T-cell (primary cell): Measurements from ENCODE around the gene CIAO3. TPM values are rescaled to one million over a fixed set of nuclear protein-coding genes. Genes with fewer than 3 reads are reported as not detected.
A peak's percentile ranks its signal among the peaks of the same experiment; 100 is the strongest.

Experiments
- ATAC-seq, 4 experiments: fragments of 200-7000 bp in 3 of 4; fragments of 150-1000 bp in 1 of 4; cut with Tn5 transposase; replicated peaks in 1 of 4; 1 replicate in 3 of 4; 2 replicates in 1 of 4; pipeline ENCODE4 v1.10.0; 2021; ENCODE audit warnings: moderate library complexity in 3 of 4, mild to moderate bottlenecking in 2 of 4, moderate number of reproducible peaks in 1 of 4
- CTCF ChIA-PET, 2 donors: fragments of 300-600 bp; sonication (Branson Sonifier 250); formaldehyde crosslinking; loops; one replicate each; lab custom pipeline; 2022; ENCODE audit warnings: antibody characterized with exemption in 2 of 2; lab: Charles Lee
- POLR2A ChIA-PET, 2 donors: fragments of 300-600 bp; sonication (Branson Sonifier 250); formaldehyde crosslinking; loops; one replicate each; lab custom pipeline; 2022; ENCODE audit warnings: antibody characterized with exemption in 2 of 2; lab: Charles Lee
- DNase-seq, 35 experiments: peaks; one replicate each; pipeline versions ENCODE4 v3.0.0 to v3.0.0-alpha.2; 2013 to 2023
- H3K27ac ChIP-seq: one replicate; pipeline ENCODE4 v1.5.1; 2013; ENCODE audit warnings: low read length
- H3K27me3 ChIP-seq, 2 experiments: replicated peaks in 1 of 2; 1 replicate in 1 of 2; 2 replicates in 1 of 2; pipeline versions ENCODE4 v1.6.1 to v1.7.0; 2013; ENCODE audit warnings: low read length in 1 of 2, mixed read lengths in 1 of 2; ENCODE audit not compliant: control insufficient read depth in 2 of 2, insufficient read depth in 2 of 2; ENCODE audit errors: extremely low read depth in 1 of 2
- H3K36me3 ChIP-seq, 2 donors: 1 replicate in 1 of 2; 2 replicates in 1 of 2; pipeline versions ENCODE4 v1.6.1 to v1.7.0; 2013; ENCODE audit warnings: low read length in 1 of 2; ENCODE audit not compliant: control insufficient read depth in 2 of 2, insufficient read depth in 1 of 2; ENCODE audit errors: extremely low read depth in 1 of 2
- H3K4me1 ChIP-seq, 2 experiments: 1 replicate in 1 of 2; 2 replicates in 1 of 2; pipeline versions ENCODE4 v1.6.1 to v1.7.0; 2013; ENCODE audit warnings: low read length in 2 of 2, mixed read lengths in 1 of 2; ENCODE audit not compliant: insufficient read depth in 2 of 2, control insufficient read depth in 1 of 2; ENCODE audit errors: extremely low read depth in 1 of 2
- H3K4me3 ChIP-seq, 2 donors: 1 replicate in 1 of 2; 2 replicates in 1 of 2; pipeline versions ENCODE4 v1.5.1 to v1.7.0; 2013; ENCODE audit warnings: mild to moderate bottlenecking in 2 of 2, low read length in 1 of 2, moderate library complexity in 1 of 2; ENCODE audit not compliant: control insufficient read depth in 1 of 2; ENCODE audit errors: extremely low read depth in 1 of 2
- H3K9me3 ChIP-seq: 2 replicates; pipeline ENCODE4 v1.7.0; 2013
- H3K27ac Mint-ChIP-seq, 2 donors: one replicate each; pipeline ENCODE4 v1.8.0; 2020 to 2021; ENCODE audit warnings: mild to moderate bottlenecking in 2 of 2, mixed read lengths in 2 of 2
- H3K27me3 Mint-ChIP-seq, 2 donors: one replicate each; pipeline ENCODE4 v1.8.0; 2021 to 2022; ENCODE audit warnings: mixed read lengths in 2 of 2
- H3K36me3 Mint-ChIP-seq: one replicate; pipeline ENCODE4 v1.8.0; 2021; ENCODE audit warnings: mixed read lengths
- H3K4me1 Mint-ChIP-seq, 3 donors: one replicate each; pipeline ENCODE4 v1.8.0; 2020 to 2022; ENCODE audit warnings: mixed read lengths in 3 of 3, mild to moderate bottlenecking in 1 of 3
- H3K4me3 Mint-ChIP-seq, 3 donors: one replicate each; pipeline ENCODE4 v1.8.0; 2020 to 2022; ENCODE audit warnings: mild to moderate bottlenecking in 3 of 3, mixed read lengths in 3 of 3, moderate library complexity in 3 of 3
- H3K9me3 Mint-ChIP-seq, 3 donors: one replicate each; pipeline ENCODE4 v1.8.0; 2020 to 2022; ENCODE audit warnings: mixed read lengths in 3 of 3
- WGBS: methylation state at CpG from one replicate; pipeline ENCODE4 v1.1.5; 2013; ENCODE audit warnings: missing lambda C conversion rate; ENCODE audit not compliant: insufficient coverage; 5-methylcytosine and 5-hydroxymethylcytosine counted together
- total RNA-seq, 35 experiments: library from RNA in 6 of 35; stranded (reverse) in 6 of 35; fragments of 120-200 nt in 1 of 35; gene quantifications; one replicate each; pipeline versions ENCODE4 v1.2.1 to v1.2.4 and lab custom pipeline; 2013 to 2026

The CIAO3 gene
- total RNA-seq, 5 donors from 2014 or later (not counting 1 experiment from before 2014, with no cell fraction given): 36.2 to 69.1 (median 58.6) TPM

- 9% methylated on average over 42 of the region's 49 CpGs for whole genome bisulfite sequencing
- peaks cover 29 to 63% of the 10 kb centered on the region in 2 donors for H3K27me3 Mint-ChIP-seq
- ChIA-PET CTCF (no interaction called here), POLR2A (no interaction called here)
- H3K36me3 Mint-ChIP-seq: no peaks in the 10 kb centered on the region
- Histone ChIP-seq H3K9me3 (no peaks in the 10 kb centered on the region), H3K4me1 (peaks cover 0 to 20% of the 10 kb centered on the region in 2 experiments), H3K27me3 (peaks cover 8 to 92% of the 10 kb centered on the region in 2 experiments), H3K36me3 (no peaks in the 10 kb centered on the region), H3K27ac (no peak overlapping the region), H3K4me3 (no peak overlapping the region)
- peaks cover 0 to 11% (median 5%) of the 10 kb centered on the region in 3 donors for H3K4me1 Mint-ChIP-seq
- ATAC-seq (no peak), DNase-seq (no peak)
- H3K4me3 Mint-ChIP-seq: peak overlapping the region in 2 of 3 donors; percentile 13 to 54
- no peak overlapping the region for H3K27ac Mint-ChIP-seq
- H3K9me3 Mint-ChIP-seq: no peaks in the 10 kb centered on the region
Measured at GRCh38 chr16:706189-707061, 34.4 kb downstream of the CIAO3 start.

DNA sequence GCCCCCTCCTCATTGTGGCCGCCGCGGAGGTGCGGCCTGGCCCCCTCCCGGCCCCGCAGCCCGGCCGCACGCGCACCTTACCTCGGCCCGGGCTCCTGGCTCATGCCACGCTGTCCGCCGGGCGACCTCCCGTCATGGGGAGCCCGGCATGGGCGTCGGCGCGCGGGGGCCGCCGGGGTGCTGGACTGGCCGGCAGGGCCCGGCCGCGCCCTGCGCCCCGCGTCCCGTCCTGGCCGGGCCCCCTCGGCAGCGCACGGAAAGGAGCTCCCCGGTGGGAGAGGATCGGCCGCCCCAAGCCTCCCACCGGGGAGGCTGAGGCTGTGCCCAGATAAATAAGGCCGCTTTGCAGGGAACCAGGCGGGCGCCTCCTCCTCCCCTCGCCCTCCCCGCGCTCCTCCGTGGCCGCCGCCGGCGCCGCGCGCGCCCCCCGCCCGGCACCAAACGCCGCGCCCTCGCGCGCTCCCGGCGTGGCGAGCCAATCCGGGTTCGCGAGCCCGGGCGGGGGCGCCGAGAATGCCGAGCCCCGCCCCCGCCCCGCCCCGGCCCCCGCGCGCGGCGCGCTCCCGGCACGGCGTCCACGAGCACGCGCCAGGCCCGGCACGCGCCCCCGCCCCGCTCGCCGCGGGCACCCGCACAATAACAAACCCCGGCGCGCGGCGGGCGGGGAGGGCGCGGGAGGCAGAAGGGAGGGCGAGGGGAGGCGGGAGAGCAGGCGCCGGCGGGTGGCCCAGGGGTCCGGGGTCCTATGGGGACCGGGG lies 35.2 kb downstream of the CIAO3 start, which contains the start of gene FBXL16:
TSS of gene FBXL16 (minus strand) at position 371 of the 758 bp plus-strand sequence. CDS start 8,396 bp downstream, outside the sequence.
- H3K36me3 Mint-ChIP-seq: no peaks in the 10 kb centered on the region
- H3K27ac Mint-ChIP-seq: no peak within 1 kb of the TSS
- Histone ChIP-seq H3K27ac (no peak within 1 kb of the TSS), H3K4me1 (peaks cover 0 to 27% of the 10 kb centered on the region in 2 experiments), H3K4me3 (no peak within 1 kb of the TSS), H3K27me3 (peaks cover 8 to 91% of the 10 kb centered on the region in 2 experiments), H3K36me3 (no peaks in the 10 kb centered on the region), H3K9me3 (no peaks in the 10 kb centered on the region)
- CTCF ChIA-PET: no interaction called here
- peaks cover 26 to 64% of the 10 kb centered on the region in 2 donors for H3K27me3 Mint-ChIP-seq
- POLR2A ChIA-PET: no interaction called here
- WGBS: 3% methylated on average over 95 of the region's 115 CpGs
- peak within 1 kb of the TSS in 1 of 3 donors; percentile 54 for H3K4me3 Mint-ChIP-seq
- peaks cover 0 to 13% (median 5%) of the 10 kb centered on the region in 3 donors for H3K4me1 Mint-ChIP-seq
- DNase-seq (no peak), ATAC-seq (peak in 3 of 4 experiments; percentile 26 to 39 (median 27))
- no peaks in the 10 kb centered on the region for H3K9me3 Mint-ChIP-seq

DNA sequence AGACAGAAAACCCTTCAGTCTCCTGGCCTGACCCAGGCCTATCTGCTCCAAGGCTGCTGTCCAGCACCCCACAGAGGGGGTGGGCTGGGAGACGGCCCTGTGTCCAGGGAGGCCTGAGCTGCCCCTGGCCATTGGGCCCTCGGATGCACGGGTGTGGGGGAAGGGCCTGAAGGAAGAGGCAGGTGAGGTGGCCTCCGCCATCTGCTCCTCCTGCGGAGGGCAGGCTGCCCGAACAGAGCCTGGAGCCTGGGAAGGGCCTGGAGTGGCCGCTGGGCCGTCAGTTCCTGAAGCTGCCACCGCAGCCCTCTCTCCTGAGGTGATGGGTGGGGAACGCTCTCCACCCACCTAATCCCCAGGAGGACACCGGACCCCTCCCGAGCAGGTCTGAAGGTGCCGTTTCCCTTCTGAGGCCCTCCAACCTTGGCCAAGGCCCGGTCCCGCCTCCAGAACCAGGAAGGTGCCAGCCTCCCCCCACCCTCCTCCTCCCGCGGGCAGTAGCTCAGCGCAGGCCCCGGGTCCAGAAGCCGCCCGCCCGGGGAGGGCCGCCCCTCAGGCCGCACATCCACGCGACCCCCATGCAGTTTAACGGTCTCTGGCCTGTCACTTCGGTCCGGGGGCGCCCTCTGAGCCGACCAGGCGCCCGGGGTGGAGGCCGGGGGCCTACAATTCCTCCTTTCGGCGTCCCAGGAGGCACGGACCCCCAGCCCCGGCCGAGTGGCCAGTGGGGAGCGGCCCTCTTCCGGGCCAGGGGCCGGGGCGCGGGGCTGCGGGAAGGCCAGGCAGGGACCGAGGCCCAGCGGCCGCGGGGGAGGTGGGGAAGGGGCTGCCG lies 36.0 kb downstream of the CIAO3 start:
- no peak overlapping the region for H3K27ac ChIP-seq
- H3K4me1 ChIP-seq: peaks cover 0 to 35% of the 10 kb centered on the region in 2 experiments
- Mint-ChIP-seq H3K27ac (no peak overlapping the region), H3K4me3 (peak overlapping the region in 1 of 3 donors; percentile 51), H3K4me1 (peaks cover 0 to 16% (median 8%) of the 10 kb centered on the region in 3 donors), H3K9me3 (no peaks in the 10 kb centered on the region), H3K27me3 (peaks cover 26 to 57% of the 10 kb centered on the region in 2 donors), H3K36me3 (no peaks in the 10 kb centered on the region)
- ATAC-seq: no peak
- no peak overlapping the region for H3K4me3 ChIP-seq
- no peaks in the 10 kb centered on the region for H3K9me3 ChIP-seq
- ChIA-PET POLR2A (interaction anchor here in 1 of 2 donors (0.6 kb wide), 1 partner anchor 23 kb away, joined by 4 read pairs; no protein-coding TSS in a partner anchor), CTCF (no interaction called here)
- peaks cover 8 to 90% of the 10 kb centered on the region in 2 experiments for H3K27me3 ChIP-seq
- no peak for DNase-seq
- WGBS: 12% methylated on average over 30 of the region's 50 CpGs
- H3K36me3 ChIP-seq: no peaks in the 10 kb centered on the region

DNA sequence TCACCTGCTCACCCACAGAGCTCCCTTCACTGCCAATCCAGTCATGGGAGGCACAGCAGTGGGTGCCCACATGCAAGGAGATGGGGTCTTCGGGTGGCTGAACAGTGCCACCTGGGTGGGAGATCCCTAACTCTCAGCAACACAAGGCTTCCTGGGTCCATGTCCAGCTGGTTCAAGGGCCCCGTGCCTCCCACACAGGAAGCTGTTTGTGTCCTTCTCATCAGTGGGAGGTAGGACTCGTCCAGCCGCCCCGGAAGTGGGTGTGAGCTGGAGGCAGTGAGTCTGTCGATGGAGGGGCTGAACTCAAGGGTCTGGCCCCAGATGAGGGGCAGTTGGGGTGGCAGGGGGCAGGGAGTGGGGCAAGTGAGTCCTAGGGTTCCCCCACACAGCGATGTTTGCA lies 36.8 kb downstream of the CIAO3 start:
- peaks cover 7 to 86% of the 10 kb centered on the region in 2 experiments for H3K27me3 ChIP-seq
- H3K4me3 ChIP-seq: no peak overlapping the region
- H3K27me3 Mint-ChIP-seq: peaks cover 22 to 50% of the 10 kb centered on the region in 2 donors
- no peaks in the 10 kb centered on the region for H3K9me3 Mint-ChIP-seq
- no peaks in the 10 kb centered on the region for H3K36me3 ChIP-seq
- DNase-seq: no peak
- no peak overlapping the region for H3K27ac ChIP-seq
- no peak overlapping the region for H3K27ac Mint-ChIP-seq
- ATAC-seq: no peak
- no peaks in the 10 kb centered on the region for H3K36me3 Mint-ChIP-seq
- ChIA-PET POLR2A (no interaction called here), CTCF (no interaction called here)
- peaks cover under 1 to 42% of the 10 kb centered on the region in 2 experiments for H3K4me1 ChIP-seq
- H3K4me3 Mint-ChIP-seq: no peak overlapping the region
- no peaks in the 10 kb centered on the region for H3K9me3 ChIP-seq
- H3K4me1 Mint-ChIP-seq: peaks cover 0 to 24% (median 11%) of the 10 kb centered on the region in 3 donors
- 75% methylated on average over 5 of the region's 7 CpGs for WGBS

DNA sequence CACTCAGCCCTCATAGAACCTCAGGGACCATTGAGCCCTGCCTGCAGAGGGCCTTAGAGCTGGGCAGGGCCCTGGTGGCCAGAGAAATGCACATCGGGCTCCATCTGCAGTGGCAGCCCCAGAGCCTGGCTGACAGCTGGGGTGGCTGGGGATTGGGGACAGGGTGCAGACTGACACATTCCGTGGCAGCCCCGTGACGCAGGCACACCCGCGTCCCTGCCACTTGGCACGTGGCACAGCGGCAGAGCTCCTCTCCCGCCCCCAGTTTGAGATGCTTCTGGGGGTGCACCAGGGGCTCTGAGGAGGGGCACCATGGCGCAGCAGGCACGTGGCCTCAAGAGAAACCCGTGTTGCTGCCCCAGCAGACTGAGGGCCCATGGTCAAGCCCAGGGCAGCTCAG lies 37.4 kb downstream of the CIAO3 start:
- H3K4me3 ChIP-seq: no peak overlapping the region
- no peak overlapping the region for H3K27ac Mint-ChIP-seq
- no peaks in the 10 kb centered on the region for H3K36me3 ChIP-seq
- H3K27me3 Mint-ChIP-seq: peaks cover 20 to 43% of the 10 kb centered on the region in 2 donors
- no peak for DNase-seq
- ATAC-seq: no peak
- H3K4me1 ChIP-seq: peaks cover 3 to 48% of the 10 kb centered on the region in 2 experiments
- WGBS: 85% methylated on average over 12 of the region's 12 CpGs
- peaks cover 1 to 82% of the 10 kb centered on the region in 2 experiments for H3K27me3 ChIP-seq
- no peak overlapping the region for H3K27ac ChIP-seq
- POLR2A ChIA-PET: no interaction called here
- H3K4me3 Mint-ChIP-seq: no peak overlapping the region
- H3K4me1 Mint-ChIP-seq: peaks cover 0 to 26% (median 14%) of the 10 kb centered on the region in 3 donors
- CTCF ChIA-PET: no interaction called here
- H3K36me3 Mint-ChIP-seq: no peaks in the 10 kb centered on the region
- no peaks in the 10 kb centered on the region for H3K9me3 ChIP-seq
- H3K9me3 Mint-ChIP-seq: no peaks in the 10 kb centered on the region
